Liver (tissue), 9 donors: ENCODE measurements around the gene SLC44A3. TPM values are rescaled to one million over a fixed set of nuclear protein-coding genes. Genes with fewer than 3 reads are reported as not detected.

Source experiments
- DNase-seq: peaks from one replicate; pipeline ENCODE4 v3.0.0-alpha.2; 2017; ENCODE audit warnings: low spot score
- H3K27ac ChIP-seq, 2 donors: one replicate each; pipeline ENCODE4 v1.7.0; 2013; ENCODE audit warnings: inconsistent platforms in 2 of 2, low read length in 2 of 2, control low read depth in 1 of 2, low read depth in 1 of 2, mild to moderate bottlenecking in 1 of 2
- H3K27me3 ChIP-seq, 4 donors: one replicate each; pipeline versions ENCODE4 v1.6.1 to v1.7.0; 2013; ENCODE audit warnings: low read length in 3 of 4, inconsistent platforms in 1 of 4, mild to moderate bottlenecking in 1 of 4, moderate library complexity in 1 of 4; ENCODE audit not compliant: control insufficient read depth in 4 of 4, insufficient read depth in 4 of 4
- H3K36me3 ChIP-seq, 4 donors: one replicate each; pipeline versions ENCODE4 v1.6.1 to v1.7.0; 2013; ENCODE audit warnings: low read length in 3 of 4, mild to moderate bottlenecking in 3 of 4, low read depth in 1 of 4, moderate library complexity in 1 of 4; ENCODE audit not compliant: control insufficient read depth in 4 of 4, insufficient read depth in 3 of 4
- H3K4me1 ChIP-seq, 4 donors: one replicate each; pipeline versions ENCODE4 v1.6.1 to v1.7.0; 2013; ENCODE audit warnings: low read length in 3 of 4, mild to moderate bottlenecking in 3 of 4, moderate library complexity in 1 of 4; ENCODE audit not compliant: control insufficient read depth in 4 of 4, insufficient read depth in 4 of 4
- H3K4me3 ChIP-seq, 3 donors: one replicate each; pipeline versions ENCODE4 v1.6.1 to v1.7.0; 2013; ENCODE audit warnings: low read length in 3 of 3, control low read depth in 1 of 3, low read depth in 1 of 3, mild to moderate bottlenecking in 1 of 3
- H3K9ac ChIP-seq, 2 donors: one replicate each; pipeline ENCODE4 v1.7.0; 2013; ENCODE audit warnings: low read length in 2 of 2, mild to moderate bottlenecking in 2 of 2, moderate library complexity in 2 of 2, control low read depth in 1 of 2, low read depth in 1 of 2
- H3K9me3 ChIP-seq, 4 donors: one replicate each; pipeline versions ENCODE4 v1.6.1 to v1.7.0; 2013; ENCODE audit warnings: low read length in 3 of 4; ENCODE audit not compliant: control insufficient read depth in 4 of 4
- EGR1 ChIP-seq, 2 donors: IDR thresholded peaks; 2 replicates each; pipeline ENCODE4 v1.6.1; 2016 to 2018; ENCODE audit warnings: antibody characterized with exemption in 2 of 2, low read depth in 2 of 2
- FOXA1 ChIP-seq: IDR thresholded peaks from 2 replicates; pipeline ENCODE4 v1.6.1; 2016; ENCODE audit warnings: antibody characterized with exemption
- FOXA2 ChIP-seq: IDR thresholded peaks from 2 replicates; pipeline ENCODE4 v1.6.1; 2016; ENCODE audit warnings: antibody characterized with exemption
- GABPA ChIP-seq, 2 donors: IDR thresholded peaks in 1 of 2; conservative IDR thresholded peaks in 1 of 2; 2 replicates each; pipeline ENCODE4 v1.6.1; 2016; ENCODE audit warnings: antibody characterized with exemption in 2 of 2, mild to moderate bottlenecking in 1 of 2, moderate library complexity in 1 of 2
- HNF4A ChIP-seq, 2 donors: conservative IDR thresholded peaks; 2 replicates each; pipeline ENCODE4 v1.6.1; 2016; ENCODE audit warnings: antibody characterized with exemption in 2 of 2, mild to moderate bottlenecking in 2 of 2
- HNF4G ChIP-seq: IDR thresholded peaks from 2 replicates; pipeline ENCODE4 v1.6.1; 2016; ENCODE audit warnings: antibody characterized with exemption
- JUND ChIP-seq, 2 donors: IDR thresholded peaks; 2 replicates each; pipeline ENCODE4 v1.6.1; 2016; ENCODE audit warnings: antibody characterized with exemption in 2 of 2
- NR2F2 ChIP-seq: IDR thresholded peaks from 2 replicates; pipeline ENCODE4 v1.6.1; 2016; ENCODE audit warnings: antibody characterized with exemption
- RAD21 ChIP-seq, 2 donors: IDR thresholded peaks; 2 replicates each; pipeline ENCODE4 v1.6.1; 2016; ENCODE audit warnings: antibody characterized with exemption in 2 of 2, mild to moderate bottlenecking in 2 of 2
- RXRA ChIP-seq, 2 donors: IDR thresholded peaks; 2 replicates each; pipeline ENCODE4 v1.6.1; 2017 to 2018; ENCODE audit warnings: antibody characterized with exemption in 2 of 2, mild to moderate bottlenecking in 1 of 2
- SP1 ChIP-seq: IDR thresholded peaks from 2 replicates; pipeline ENCODE4 v1.6.1; 2018; ENCODE audit warnings: antibody characterized with exemption, mild to moderate bottlenecking
- TAF1 ChIP-seq: conservative IDR thresholded peaks from 2 replicates; pipeline ENCODE4 v1.6.1; 2016; ENCODE audit warnings: antibody characterized with exemption, mild to moderate bottlenecking
- YY1 ChIP-seq: IDR thresholded peaks from 2 replicates; pipeline ENCODE4 v1.6.1; 2016; ENCODE audit warnings: antibody characterized with exemption, mild to moderate bottlenecking
- WGBS: extraction: QIAGEN DNeasy Blood & Tissue Kit; methylation state at CpG from one replicate; pipeline ENCODE4 v1.1.7; 2013; 5-methylcytosine and 5-hydroxymethylcytosine counted together
- polyA plus RNA-seq, 2 donors: library from polyadenylated mRNA; stranded (reverse) in 1 of 2; unstranded in 1 of 2; fragments of 200-250 nt in 1 of 2; fragments of >200 nt in 1 of 2; fragmentation: Nextera tagmentation in 1 of 2; extraction: Ambion mirVana in 1 of 2; gene quantifications; one replicate each; pipeline versions ENCODE4 v1.2.1 to v1.2.3, GENCODE V29; 2013 to 2015
- total RNA-seq, 2 donors: library from RNA; depleted of rRNA; stranded (reverse); fragments of >200 nt; gene quantifications; one replicate each; pipeline ENCODE4 v1.2.3, GENCODE V29; 2014
- TF ChIP-seq, protein P1 (sequence below): IDR thresholded peaks from 2 replicates; pipeline ENCODE4 v1.6.1; 2016; ENCODE audit warnings: antibody characterized with exemption
- TF ChIP-seq, protein P2 (sequence below): IDR thresholded peaks from 2 replicates; pipeline ENCODE4 v1.6.1; 2016; ENCODE audit warnings: antibody characterized with exemption
- TF ChIP-seq, protein P3 (sequence below): IDR thresholded peaks from 2 replicates; pipeline ENCODE4 v1.6.1; 2016; ENCODE audit warnings: antibody characterized with exemption, mild to moderate bottlenecking
- TF ChIP-seq, protein P4 (sequence below): IDR thresholded peaks from 2 replicates; pipeline ENCODE4 v1.6.1; 2016; ENCODE audit warnings: antibody characterized with exemption
- TF ChIP-seq, protein P5 (sequence below): fragments of 150-350 bp; IDR thresholded peaks from 2 replicates; pipeline ENCODE4 v1.5.1; 2017; ENCODE audit warnings: improper control_type of control experiment, low read depth, low read length; ENCODE audit not compliant: missing input control
- donor health status: healthy.
- donor health status: healthy.
- donor health status: healthy.
- donor health status: healthy.
- donor health status: healthy.

SLC44A3 gene
- total and polyA plus RNA-seq, 4 donors, result 2.4 to 2.8 (median 2.7) TPM

DNA sequence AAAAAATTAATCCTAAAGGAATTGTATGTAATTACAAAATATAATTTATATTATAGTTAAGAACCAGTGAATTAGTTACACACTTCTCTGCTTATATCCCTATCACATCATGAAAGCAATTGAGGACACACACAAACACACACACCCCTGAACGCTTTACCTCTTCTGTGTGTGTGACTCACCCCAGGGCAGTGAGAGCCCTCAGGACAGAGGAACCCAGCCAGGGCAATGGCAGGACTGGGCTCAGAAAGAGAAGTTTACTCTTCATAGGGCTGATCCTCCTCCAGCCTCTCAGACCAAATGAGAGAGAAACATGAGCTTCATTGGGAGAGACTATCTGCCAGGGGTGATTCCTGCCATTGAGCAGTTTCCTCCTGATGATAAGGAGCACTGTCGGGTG, 38.1 kb downstream of the SLC44A3 start:
- Histone ChIP-seq H3K27me3 (no peaks in the 10 kb centered on the region), H3K4me1 (no peaks in the 10 kb centered on the region), H3K36me3 (no peaks in the 10 kb centered on the region), H3K9me3 (no peaks in the 10 kb centered on the region), H3K4me3 (no peak overlapping the region), H3K9ac (no peak overlapping the region), H3K27ac (no peak overlapping the region)
- no peak for DNase-seq
- TF ChIP-seq, protein P1, sequence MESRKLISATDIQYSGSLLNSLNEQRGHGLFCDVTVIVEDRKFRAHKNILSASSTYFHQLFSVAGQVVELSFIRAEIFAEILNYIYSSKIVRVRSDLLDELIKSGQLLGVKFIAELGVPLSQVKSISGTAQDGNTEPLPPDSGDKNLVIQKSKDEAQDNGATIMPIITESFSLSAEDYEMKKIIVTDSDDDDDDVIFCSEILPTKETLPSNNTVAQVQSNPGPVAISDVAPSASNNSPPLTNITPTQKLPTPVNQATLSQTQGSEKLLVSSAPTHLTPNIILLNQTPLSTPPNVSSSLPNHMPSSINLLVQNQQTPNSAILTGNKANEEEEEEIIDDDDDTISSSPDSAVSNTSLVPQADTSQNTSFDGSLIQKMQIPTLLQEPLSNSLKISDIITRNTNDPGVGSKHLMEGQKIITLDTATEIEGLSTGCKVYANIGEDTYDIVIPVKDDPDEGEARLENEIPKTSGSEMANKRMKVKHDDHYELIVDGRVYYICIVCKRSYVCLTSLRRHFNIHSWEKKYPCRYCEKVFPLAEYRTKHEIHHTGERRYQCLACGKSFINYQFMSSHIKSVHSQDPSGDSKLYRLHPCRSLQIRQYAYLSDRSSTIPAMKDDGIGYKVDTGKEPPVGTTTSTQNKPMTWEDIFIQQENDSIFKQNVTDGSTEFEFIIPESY, result no peak
- TF ChIP-seq, protein P2, sequence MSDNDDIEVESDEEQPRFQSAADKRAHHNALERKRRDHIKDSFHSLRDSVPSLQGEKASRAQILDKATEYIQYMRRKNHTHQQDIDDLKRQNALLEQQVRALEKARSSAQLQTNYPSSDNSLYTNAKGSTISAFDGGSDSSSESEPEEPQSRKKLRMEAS, result no peak
- WGBS, result 79% methylated on average over 2 of the region's 2 CpGs

DNA sequence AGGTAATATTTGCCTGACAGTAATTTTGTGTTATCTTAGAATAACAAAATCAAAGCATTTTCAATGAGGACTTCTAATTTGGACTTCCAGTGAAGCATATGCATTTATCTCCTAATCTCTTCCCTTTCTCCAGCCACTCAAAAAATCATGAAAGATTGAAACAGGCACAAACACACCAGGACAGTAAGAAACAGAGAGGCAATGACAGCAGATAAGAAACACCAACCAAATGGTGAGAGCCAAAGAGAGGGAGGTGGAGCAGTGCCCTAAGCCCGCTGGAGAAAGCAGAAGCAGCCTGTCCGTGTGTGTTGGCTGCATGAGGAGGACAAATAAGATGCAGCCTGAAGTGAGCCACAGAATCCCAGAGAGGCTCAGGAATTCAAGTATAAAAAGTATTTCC, 39.0 kb downstream of the SLC44A3 start:
- Histone ChIP-seq H3K4me1 (no peaks in the 10 kb centered on the region), H3K27me3 (no peaks in the 10 kb centered on the region), H3K27ac (no peak overlapping the region), H3K4me3 (no peak overlapping the region), H3K9me3 (no peaks in the 10 kb centered on the region), H3K9ac (no peak overlapping the region), H3K36me3 (no peaks in the 10 kb centered on the region)
- TF ChIP-seq, protein P3, sequence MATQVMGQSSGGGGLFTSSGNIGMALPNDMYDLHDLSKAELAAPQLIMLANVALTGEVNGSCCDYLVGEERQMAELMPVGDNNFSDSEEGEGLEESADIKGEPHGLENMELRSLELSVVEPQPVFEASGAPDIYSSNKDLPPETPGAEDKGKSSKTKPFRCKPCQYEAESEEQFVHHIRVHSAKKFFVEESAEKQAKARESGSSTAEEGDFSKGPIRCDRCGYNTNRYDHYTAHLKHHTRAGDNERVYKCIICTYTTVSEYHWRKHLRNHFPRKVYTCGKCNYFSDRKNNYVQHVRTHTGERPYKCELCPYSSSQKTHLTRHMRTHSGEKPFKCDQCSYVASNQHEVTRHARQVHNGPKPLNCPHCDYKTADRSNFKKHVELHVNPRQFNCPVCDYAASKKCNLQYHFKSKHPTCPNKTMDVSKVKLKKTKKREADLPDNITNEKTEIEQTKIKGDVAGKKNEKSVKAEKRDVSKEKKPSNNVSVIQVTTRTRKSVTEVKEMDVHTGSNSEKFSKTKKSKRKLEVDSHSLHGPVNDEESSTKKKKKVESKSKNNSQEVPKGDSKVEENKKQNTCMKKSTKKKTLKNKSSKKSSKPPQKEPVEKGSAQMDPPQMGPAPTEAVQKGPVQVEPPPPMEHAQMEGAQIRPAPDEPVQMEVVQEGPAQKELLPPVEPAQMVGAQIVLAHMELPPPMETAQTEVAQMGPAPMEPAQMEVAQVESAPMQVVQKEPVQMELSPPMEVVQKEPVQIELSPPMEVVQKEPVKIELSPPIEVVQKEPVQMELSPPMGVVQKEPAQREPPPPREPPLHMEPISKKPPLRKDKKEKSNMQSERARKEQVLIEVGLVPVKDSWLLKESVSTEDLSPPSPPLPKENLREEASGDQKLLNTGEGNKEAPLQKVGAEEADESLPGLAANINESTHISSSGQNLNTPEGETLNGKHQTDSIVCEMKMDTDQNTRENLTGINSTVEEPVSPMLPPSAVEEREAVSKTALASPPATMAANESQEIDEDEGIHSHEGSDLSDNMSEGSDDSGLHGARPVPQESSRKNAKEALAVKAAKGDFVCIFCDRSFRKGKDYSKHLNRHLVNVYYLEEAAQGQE, result no peak
- TF ChIP-seq, protein P1, result no peak
- TF ChIP-seq, protein P4, sequence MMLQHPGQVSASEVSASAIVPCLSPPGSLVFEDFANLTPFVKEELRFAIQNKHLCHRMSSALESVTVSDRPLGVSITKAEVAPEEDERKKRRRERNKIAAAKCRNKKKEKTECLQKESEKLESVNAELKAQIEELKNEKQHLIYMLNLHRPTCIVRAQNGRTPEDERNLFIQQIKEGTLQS, result no peak
- no peak for TF ChIP-seq SP1
- no peak for TF ChIP-seq HNF4A (conservative IDR thresholded peaks at IDR 0.05)
- no peak for TF ChIP-seq TAF1
- TF ChIP-seq FOXA2, result no peak
- TF ChIP-seq, protein P2, result no peak
- no peak for TF ChIP-seq YY1
- TF ChIP-seq EGR1 (IDR thresholded peaks at IDR 0.05; ENCODE audit: low read depth in 2 of 2), result no peak
- TF ChIP-seq HNF4G, result no peak
- TF ChIP-seq FOXA1, result no peak
- TF ChIP-seq GABPA (IDR thresholded peaks at IDR 0.05 in 1 of 2, conservative IDR thresholded peaks at IDR 0.05 in 1 of 2), result no peak
- TF ChIP-seq, protein P5, sequence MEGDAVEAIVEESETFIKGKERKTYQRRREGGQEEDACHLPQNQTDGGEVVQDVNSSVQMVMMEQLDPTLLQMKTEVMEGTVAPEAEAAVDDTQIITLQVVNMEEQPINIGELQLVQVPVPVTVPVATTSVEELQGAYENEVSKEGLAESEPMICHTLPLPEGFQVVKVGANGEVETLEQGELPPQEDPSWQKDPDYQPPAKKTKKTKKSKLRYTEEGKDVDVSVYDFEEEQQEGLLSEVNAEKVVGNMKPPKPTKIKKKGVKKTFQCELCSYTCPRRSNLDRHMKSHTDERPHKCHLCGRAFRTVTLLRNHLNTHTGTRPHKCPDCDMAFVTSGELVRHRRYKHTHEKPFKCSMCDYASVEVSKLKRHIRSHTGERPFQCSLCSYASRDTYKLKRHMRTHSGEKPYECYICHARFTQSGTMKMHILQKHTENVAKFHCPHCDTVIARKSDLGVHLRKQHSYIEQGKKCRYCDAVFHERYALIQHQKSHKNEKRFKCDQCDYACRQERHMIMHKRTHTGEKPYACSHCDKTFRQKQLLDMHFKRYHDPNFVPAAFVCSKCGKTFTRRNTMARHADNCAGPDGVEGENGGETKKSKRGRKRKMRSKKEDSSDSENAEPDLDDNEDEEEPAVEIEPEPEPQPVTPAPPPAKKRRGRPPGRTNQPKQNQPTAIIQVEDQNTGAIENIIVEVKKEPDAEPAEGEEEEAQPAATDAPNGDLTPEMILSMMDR, result no peak
- TF ChIP-seq RXRA (IDR thresholded peaks at IDR 0.05), result no peak
- TF ChIP-seq RAD21 (IDR thresholded peaks at IDR 0.05), result no peak
- TF ChIP-seq NR2F2, result no peak
- no peak for TF ChIP-seq JUND (IDR thresholded peaks at IDR 0.05)
- DNase-seq, result no peak
- 85% methylated on average over 2 of the region's 2 CpGs for WGBS
